Loucy (cell line): ENCODE results near the gene SRC.

ENCODE experiments used
- H2AFZ ChIP-seq: fragments of 200-600 bp; sonication (generic); 2 replicates; pipeline ENCODE4 v1.6.0; 2016; ENCODE audit warnings: antibody characterized with exemption, mild to moderate bottlenecking, low read length, moderate library complexity
- H3F3A ChIP-seq: fragments of 200-600 bp; 2 replicates; pipeline ENCODE4 v1.6.0; 2016; ENCODE audit warnings: antibody characterized with exemption, low read depth, mild to moderate bottlenecking
- H3K27me3 ChIP-seq: fragments of 200-600 bp; sonication (generic); 2 replicates; pipeline ENCODE4 v1.6.1; 2014; ENCODE audit warnings: low read length, mild to moderate bottlenecking; ENCODE audit not compliant: insufficient read depth, poor library complexity, severe bottlenecking
- H3K36me3 ChIP-seq: fragments of 200-600 bp; sonication (generic); 2 replicates; pipeline ENCODE4 v1.6.1; 2016; ENCODE audit warnings: low read length; ENCODE audit not compliant: insufficient read depth
- H3K4me1 ChIP-seq: fragments of 200-600 bp; sonication (generic); 2 replicates; pipeline ENCODE4 v1.5.1; 2014; ENCODE audit warnings: low read length, mild to moderate bottlenecking; ENCODE audit not compliant: insufficient read depth, poor library complexity, severe bottlenecking
- H3K4me2 ChIP-seq: fragments of 200-600 bp; sonication (generic); 2 replicates; pipeline ENCODE4 v1.6.0; 2014; ENCODE audit warnings: antibody characterized with exemption, low read length, low read depth, mild to moderate bottlenecking; ENCODE audit not compliant: poor library complexity, severe bottlenecking
- H3K4me3 ChIP-seq: fragments of 200-600 bp; sonication (generic); 2 replicates; pipeline ENCODE4 v1.5.1; 2014; ENCODE audit warnings: low read length, mild to moderate bottlenecking, mixed read lengths; ENCODE audit not compliant: poor library complexity, severe bottlenecking
- H3K79me2 ChIP-seq: fragments of 200-600 bp; sonication (generic); 2 replicates; pipeline ENCODE4 v1.6.1; 2014; ENCODE audit warnings: low read length; ENCODE audit not compliant: insufficient read depth
- H3K9ac ChIP-seq: fragments of 200-600 bp; sonication (generic); 2 replicates; pipeline ENCODE4 v1.6.0; 2014; ENCODE audit warnings: mild to moderate bottlenecking, low read depth, low read length, moderate library complexity; ENCODE audit not compliant: poor library complexity, severe bottlenecking
- H3K9me2 ChIP-seq: fragments of 200-600 bp; sonication (generic); replicated peaks from 2 replicates; pipeline ENCODE4 v1.6.1; 2016; ENCODE audit warnings: low read depth, low read length, mixed read lengths
- H3K9me3 ChIP-seq: fragments of 200-600 bp; sonication (generic); 2 replicates; pipeline ENCODE4 v1.6.1; 2014; ENCODE audit warnings: mild to moderate bottlenecking, antibody characterized with exemption, low read length, low read depth; ENCODE audit not compliant: insufficient read depth
- H4K20me1 ChIP-seq: fragments of 200-600 bp; sonication (generic); 2 replicates; pipeline ENCODE4 v1.6.0; 2014; ENCODE audit warnings: antibody characterized with exemption, low read length, mild to moderate bottlenecking; ENCODE audit not compliant: insufficient read depth, poor library complexity, severe bottlenecking
- EZH2phosphoT487 ChIP-seq: fragments of 200-600 bp; IDR thresholded peaks from 2 replicates; pipeline ENCODE4 v1.6.1; 2018; ENCODE audit warnings: antibody characterized with exemption, mild to moderate bottlenecking, moderate library complexity, borderline replicate concordance
- TF ChIP-seq, protein P1 (sequence below): fragments of 200-600 bp; sonication (generic); conservative IDR thresholded peaks from 2 replicates; pipeline ENCODE4 v1.5.1; 2014; ENCODE audit warnings: mild to moderate bottlenecking, antibody characterized with exemption, low read length

SRC gene

DNA sequence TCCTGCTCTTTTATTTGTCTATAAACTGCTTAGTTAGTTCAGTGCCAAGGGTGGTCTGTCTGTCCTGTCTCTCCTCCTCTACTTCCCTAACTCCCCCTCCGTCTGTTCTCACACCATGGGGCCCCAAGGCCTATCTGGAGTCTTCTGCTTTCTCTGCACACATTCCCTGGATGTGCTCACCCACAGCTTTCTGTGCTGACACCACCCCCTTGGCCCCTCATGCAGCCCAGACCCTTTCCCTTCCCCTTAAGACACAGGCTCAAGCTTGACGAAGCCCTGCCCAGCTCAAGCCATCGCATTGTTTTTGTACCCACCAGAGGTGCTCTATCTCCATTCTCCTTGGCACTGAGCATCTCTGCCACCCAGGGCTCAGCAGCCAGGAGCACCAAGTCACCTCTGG, 97.0 kb downstream of the SRC start:
- Histone ChIP-seq H3K79me2 (no peaks in the 10 kb centered on the region), H3K9me2 (no peaks in the 10 kb centered on the region), H3K4me3 (no peak overlapping the region), H3K36me3 (no peaks in the 10 kb centered on the region), H4K20me1 (no peaks in the 10 kb centered on the region), H3F3A (no peaks in the 10 kb centered on the region), H2AFZ (no peak overlapping the region), H3K9me3 (no peaks in the 10 kb centered on the region), H3K4me1 (peaks cover 8% of the 10 kb centered on the region), H3K27me3 (no peaks in the 10 kb centered on the region), H3K9ac (no peak overlapping the region), H3K4me2 (no peak overlapping the region)
- TF ChIP-seq, protein P1, sequence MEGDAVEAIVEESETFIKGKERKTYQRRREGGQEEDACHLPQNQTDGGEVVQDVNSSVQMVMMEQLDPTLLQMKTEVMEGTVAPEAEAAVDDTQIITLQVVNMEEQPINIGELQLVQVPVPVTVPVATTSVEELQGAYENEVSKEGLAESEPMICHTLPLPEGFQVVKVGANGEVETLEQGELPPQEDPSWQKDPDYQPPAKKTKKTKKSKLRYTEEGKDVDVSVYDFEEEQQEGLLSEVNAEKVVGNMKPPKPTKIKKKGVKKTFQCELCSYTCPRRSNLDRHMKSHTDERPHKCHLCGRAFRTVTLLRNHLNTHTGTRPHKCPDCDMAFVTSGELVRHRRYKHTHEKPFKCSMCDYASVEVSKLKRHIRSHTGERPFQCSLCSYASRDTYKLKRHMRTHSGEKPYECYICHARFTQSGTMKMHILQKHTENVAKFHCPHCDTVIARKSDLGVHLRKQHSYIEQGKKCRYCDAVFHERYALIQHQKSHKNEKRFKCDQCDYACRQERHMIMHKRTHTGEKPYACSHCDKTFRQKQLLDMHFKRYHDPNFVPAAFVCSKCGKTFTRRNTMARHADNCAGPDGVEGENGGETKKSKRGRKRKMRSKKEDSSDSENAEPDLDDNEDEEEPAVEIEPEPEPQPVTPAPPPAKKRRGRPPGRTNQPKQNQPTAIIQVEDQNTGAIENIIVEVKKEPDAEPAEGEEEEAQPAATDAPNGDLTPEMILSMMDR: no peak
- no peak for TF ChIP-seq EZH2phosphoT487

DNA sequence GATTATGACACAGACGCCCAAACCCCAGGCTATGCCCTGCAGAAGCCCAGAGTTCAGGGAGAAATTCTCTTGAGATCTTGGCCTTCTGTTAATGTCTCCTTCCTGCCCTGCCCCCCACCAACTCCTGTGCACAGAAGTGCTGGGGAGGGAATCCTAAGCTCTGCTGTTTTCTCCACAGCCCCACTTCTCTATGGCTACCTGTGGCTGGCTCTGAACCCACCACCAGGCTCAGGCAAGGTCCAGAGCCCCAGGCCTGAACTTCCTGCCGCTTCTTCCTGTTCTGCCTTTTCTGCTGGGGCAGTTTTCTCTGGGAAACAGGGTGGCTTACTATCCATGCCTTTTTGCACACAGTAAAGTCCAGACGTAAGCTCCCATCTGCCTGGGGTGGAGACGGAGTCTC, 97.7 kb downstream of the SRC start:
- Histone ChIP-seq H3K4me2 (no peak overlapping the region), H3K36me3 (no peaks in the 10 kb centered on the region), H3K9me3 (no peaks in the 10 kb centered on the region), H3K27me3 (no peaks in the 10 kb centered on the region), H3K9me2 (no peaks in the 10 kb centered on the region), H3K4me1 (peaks cover 6% of the 10 kb centered on the region), H3K4me3 (no peak overlapping the region), H4K20me1 (no peaks in the 10 kb centered on the region), H2AFZ (no peak overlapping the region), H3F3A (no peaks in the 10 kb centered on the region), H3K9ac (no peak overlapping the region), H3K79me2 (no peaks in the 10 kb centered on the region)
- TF ChIP-seq EZH2phosphoT487: no peak
- TF ChIP-seq, protein P1: no peak

DNA sequence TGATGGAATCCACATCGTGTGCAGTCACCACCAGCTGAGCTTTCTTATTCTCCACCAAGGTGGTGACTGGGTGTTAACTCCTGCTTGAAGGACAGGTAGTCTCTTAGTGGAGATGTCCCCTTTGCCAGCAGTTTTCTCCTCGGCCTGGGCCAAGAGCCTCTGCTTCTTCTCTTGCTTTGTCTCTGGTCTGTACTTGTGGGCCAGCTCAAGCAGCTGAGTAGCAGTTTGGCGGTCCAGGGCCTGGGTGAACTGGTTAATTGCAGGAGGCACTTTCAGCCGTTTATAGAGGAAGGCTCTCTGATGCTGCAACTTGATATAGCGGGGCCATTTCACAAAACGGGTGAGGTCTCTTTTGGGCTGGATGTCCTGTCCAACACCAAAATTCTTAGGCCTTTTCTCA, 99.1 kb downstream of the SRC start:
- Histone ChIP-seq H3F3A (no peaks in the 10 kb centered on the region), H3K36me3 (no peaks in the 10 kb centered on the region), H4K20me1 (no peaks in the 10 kb centered on the region), H3K4me1 (peaks cover 6% of the 10 kb centered on the region), H2AFZ (no peak overlapping the region), H3K9ac (no peak overlapping the region), H3K79me2 (no peaks in the 10 kb centered on the region), H3K4me3 (no peak overlapping the region), H3K27me3 (no peaks in the 10 kb centered on the region), H3K4me2 (no peak overlapping the region), H3K9me3 (no peaks in the 10 kb centered on the region), H3K9me2 (no peaks in the 10 kb centered on the region)
- TF ChIP-seq, protein P1: no peak
- TF ChIP-seq EZH2phosphoT487: no peak
